Measurements from ENCODE around the gene DYNLT2B.

GRCh38 chr3:196292286-196292923 is 25.6 kb downstream of the DYNLT2B start:
- TF ChIP-seq, protein P1, sequence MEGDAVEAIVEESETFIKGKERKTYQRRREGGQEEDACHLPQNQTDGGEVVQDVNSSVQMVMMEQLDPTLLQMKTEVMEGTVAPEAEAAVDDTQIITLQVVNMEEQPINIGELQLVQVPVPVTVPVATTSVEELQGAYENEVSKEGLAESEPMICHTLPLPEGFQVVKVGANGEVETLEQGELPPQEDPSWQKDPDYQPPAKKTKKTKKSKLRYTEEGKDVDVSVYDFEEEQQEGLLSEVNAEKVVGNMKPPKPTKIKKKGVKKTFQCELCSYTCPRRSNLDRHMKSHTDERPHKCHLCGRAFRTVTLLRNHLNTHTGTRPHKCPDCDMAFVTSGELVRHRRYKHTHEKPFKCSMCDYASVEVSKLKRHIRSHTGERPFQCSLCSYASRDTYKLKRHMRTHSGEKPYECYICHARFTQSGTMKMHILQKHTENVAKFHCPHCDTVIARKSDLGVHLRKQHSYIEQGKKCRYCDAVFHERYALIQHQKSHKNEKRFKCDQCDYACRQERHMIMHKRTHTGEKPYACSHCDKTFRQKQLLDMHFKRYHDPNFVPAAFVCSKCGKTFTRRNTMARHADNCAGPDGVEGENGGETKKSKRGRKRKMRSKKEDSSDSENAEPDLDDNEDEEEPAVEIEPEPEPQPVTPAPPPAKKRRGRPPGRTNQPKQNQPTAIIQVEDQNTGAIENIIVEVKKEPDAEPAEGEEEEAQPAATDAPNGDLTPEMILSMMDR (conservative IDR thresholded peaks at IDR 0.05 in 1 of 2, IDR thresholded peaks at IDR 0.05 in 1 of 2; ENCODE audit: low read depth in 1 of 2, low read length in 2 of 2): no peak
- no peak for TF ChIP-seq EZH2 (IDR thresholded peaks at IDR 0.05; ENCODE audit: low read length, missing control alignments)
